C4-2B (cell line): ENCODE data around the gene TCF12.

Experiments used
- ZFX ChIP-seq: fragments of 450-650 bp; IDR thresholded peaks from 2 replicates; pipeline ENCODE4 v1.6.1; 2017
- TF ChIP-seq, protein P1 (sequence below): fragments of 450-650 bp; conservative IDR thresholded peaks from 2 replicates; pipeline ENCODE4 v1.5.1; 2017; ENCODE audit warnings: mild to moderate bottlenecking

DNA sequence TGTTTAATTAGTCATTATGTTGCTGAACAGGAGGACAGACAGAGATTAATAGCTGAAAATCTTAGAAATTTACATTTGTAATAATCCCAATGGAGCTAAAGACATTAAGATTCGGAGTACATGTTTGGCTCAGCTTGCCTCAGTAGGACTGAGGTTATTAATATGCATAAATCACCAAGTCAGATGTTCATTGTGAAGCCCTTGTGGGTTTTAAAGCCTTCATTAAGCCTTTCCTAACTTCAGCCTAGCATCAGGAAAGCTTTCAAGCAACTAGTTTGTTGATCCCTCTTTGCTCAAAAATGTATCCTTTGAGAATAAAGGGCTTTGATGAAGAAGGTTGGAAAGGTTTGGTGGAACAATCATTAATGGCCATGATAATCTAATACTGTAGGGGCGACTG is 279.7 kb downstream of the TCF12 start:
- TF ChIP-seq, protein P1, sequence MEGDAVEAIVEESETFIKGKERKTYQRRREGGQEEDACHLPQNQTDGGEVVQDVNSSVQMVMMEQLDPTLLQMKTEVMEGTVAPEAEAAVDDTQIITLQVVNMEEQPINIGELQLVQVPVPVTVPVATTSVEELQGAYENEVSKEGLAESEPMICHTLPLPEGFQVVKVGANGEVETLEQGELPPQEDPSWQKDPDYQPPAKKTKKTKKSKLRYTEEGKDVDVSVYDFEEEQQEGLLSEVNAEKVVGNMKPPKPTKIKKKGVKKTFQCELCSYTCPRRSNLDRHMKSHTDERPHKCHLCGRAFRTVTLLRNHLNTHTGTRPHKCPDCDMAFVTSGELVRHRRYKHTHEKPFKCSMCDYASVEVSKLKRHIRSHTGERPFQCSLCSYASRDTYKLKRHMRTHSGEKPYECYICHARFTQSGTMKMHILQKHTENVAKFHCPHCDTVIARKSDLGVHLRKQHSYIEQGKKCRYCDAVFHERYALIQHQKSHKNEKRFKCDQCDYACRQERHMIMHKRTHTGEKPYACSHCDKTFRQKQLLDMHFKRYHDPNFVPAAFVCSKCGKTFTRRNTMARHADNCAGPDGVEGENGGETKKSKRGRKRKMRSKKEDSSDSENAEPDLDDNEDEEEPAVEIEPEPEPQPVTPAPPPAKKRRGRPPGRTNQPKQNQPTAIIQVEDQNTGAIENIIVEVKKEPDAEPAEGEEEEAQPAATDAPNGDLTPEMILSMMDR: no peak
- no peak for TF ChIP-seq ZFX
